Testis (tissue), 2 donors: ENCODE measurements around the gene ACSM6.

Experiments
- POLR2A ChIP-seq: fragments of 450-650 bp; IDR thresholded peaks from one replicate; pipeline ENCODE4 v1.6.1; 2017; ENCODE audit warnings: antibody characterized with exemption, mild to moderate bottlenecking, moderate library complexity
- TF ChIP-seq, protein P1 (sequence below), 3 experiments: fragments of 450-650 bp in 2 of 3; fragments of 200-600 bp in 1 of 3; sonication (generic) in 1 of 3; IDR thresholded peaks; one replicate each; pipeline ENCODE4 v1.5.1; 2016 to 2019; ENCODE audit warnings: antibody characterized with exemption in 3 of 3, mild to moderate bottlenecking in 2 of 3, moderate library complexity in 1 of 3

DNA sequence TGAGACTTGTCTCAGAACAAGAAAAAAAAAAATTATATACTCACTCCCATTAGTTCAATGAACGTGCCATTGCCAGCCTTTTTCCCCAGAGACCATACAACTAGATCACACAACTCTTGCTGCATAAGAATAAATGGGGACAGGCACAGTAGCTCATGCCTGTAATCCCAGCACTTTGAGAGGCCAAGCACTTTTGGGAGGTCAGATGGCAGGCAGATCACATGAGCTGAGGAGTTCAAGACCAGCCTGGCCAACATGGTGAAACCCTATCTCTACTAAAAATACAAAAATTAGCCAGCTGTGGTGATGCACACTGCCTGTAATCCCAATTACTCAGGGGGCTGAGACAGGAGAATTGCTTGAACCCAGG is 83.1 kb downstream of the ACSM6 start:
- TF ChIP-seq, protein P1, sequence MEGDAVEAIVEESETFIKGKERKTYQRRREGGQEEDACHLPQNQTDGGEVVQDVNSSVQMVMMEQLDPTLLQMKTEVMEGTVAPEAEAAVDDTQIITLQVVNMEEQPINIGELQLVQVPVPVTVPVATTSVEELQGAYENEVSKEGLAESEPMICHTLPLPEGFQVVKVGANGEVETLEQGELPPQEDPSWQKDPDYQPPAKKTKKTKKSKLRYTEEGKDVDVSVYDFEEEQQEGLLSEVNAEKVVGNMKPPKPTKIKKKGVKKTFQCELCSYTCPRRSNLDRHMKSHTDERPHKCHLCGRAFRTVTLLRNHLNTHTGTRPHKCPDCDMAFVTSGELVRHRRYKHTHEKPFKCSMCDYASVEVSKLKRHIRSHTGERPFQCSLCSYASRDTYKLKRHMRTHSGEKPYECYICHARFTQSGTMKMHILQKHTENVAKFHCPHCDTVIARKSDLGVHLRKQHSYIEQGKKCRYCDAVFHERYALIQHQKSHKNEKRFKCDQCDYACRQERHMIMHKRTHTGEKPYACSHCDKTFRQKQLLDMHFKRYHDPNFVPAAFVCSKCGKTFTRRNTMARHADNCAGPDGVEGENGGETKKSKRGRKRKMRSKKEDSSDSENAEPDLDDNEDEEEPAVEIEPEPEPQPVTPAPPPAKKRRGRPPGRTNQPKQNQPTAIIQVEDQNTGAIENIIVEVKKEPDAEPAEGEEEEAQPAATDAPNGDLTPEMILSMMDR (IDR thresholded peaks at IDR 0.05): no peak
- TF ChIP-seq POLR2A: no peak
